ENCODE measurements around the gene MYRFL.
"Not testable (repeated sequence)": the region's sequence is repeated elsewhere in the genome, so short reads cannot be mapped to it uniquely, and the experiment has no call there.

The MYRFL gene

DNA sequence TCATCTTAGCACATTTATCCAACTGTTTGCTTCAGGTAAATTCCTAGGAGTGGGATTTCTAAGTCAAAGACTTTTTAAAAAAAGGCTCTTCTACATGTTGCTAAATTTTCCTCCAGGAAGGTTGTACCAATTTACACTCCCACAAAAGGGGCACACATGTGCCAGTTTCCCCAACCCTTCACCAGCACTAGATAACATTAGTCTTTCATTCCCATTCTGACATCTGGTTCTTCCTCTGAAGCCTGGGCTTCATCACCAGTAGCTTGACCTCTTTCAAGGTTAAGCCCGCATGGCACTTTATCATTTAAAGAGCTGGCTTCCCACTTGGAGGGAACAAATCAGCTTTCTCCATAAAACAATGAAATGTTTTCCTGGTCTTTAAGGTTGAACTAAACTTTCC is 168.4 kb downstream of the MYRFL start:
- no peak for DNase-seq

DNA sequence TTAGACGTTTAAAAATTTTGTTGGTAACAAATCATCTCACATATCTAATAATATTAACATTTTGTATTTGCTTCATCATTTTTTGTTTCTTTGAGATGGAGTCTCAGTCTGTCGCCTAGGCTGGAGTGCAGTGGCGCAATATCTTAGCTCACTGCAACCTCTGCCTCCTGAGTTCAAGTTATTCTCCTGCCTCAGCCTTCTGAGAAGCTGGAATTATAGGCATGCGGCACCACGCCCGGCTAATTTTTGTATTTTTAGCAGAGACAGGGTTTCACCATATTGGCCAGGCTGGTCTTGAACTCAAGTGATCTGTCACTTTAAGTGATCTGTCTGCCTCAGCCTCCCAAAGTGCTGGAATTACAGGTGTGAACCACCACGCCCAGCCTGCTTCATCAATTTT is 169.1 kb downstream of the MYRFL start:
- DNase-seq = not testable (repeated sequence)

DNA sequence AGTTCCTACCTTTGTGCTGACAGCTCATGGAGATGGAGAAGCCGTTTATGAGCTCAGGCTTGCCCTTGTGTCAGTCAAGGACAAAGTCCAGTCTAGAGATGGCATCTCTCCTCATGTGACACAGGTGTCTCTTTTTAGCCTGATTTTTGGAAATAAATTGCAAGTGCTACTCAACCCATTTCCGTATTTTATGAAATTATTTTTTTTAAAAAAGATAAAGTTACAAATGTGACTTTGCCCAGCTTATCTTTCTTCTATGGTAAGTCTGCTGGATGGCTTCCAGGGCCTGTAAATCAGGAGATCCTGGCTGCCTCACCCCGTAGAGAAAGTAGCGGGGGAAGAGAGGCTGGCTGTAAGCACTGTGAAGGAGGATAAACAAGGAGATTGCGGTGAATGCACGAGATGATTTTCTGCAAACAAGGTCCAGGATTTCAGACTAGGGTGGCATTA is 169.7 kb downstream of the MYRFL start:
- DNase-seq = no peak

DNA sequence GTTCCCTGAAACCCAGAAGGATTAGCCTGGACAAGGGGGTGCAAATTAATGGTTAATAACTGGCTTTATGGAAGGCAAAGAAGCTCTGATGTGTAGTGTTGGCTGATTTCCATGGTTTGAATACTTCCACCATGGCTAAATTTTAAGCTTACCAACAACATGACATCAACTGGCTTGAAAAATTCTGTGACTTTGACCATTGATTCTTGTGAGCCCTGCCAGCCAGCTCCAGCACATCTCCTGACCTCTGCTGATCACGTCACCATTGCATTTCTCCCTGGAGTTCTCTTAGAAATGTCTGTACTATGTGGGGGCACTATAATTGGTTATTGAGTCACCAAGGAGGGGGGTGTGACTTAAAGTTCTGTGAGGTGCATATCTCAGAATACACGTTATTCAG is 171.2 kb downstream of the MYRFL start:
- no peak for DNase-seq

DNA sequence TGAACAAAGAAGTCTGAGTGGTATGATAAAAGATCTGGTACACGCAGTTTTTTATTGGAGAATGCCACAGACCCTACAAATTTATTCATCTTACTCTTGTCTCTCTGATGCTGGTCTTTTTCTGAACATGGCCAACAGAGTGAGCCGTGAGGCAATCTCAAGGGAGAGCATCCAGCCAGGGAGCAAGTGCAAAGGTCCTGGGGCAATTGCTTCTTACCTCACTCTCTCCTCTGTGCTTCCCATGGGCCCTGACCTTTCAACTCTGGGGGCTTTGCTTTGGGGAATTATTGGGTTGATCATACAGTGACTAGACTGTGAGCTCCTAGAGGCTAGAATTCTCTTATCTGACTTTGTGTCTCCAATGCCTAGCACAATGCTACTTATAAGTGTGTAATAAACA is 171.7 kb downstream of the MYRFL start:
- DNase-seq = no peak

DNA sequence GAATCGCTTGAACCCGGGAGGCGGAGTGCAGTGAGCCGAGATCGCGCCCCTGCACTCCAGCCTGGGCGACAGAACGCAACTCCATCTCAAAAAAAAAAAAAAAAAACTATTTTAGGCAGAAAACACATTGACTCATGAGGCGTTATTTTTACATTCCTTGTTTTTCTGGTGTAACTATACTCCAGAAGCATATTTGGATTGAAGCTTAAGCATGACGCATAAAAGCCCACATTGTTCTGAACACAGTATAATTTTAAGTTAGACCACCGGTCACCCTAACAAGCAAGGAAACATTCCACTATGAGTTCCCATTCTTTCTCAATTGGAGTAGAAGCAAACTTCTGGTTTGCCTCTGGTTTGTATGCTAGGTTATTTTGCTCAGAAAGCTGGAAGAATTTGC is 173.0 kb downstream of the MYRFL start:
- no peak for DNase-seq

DNA sequence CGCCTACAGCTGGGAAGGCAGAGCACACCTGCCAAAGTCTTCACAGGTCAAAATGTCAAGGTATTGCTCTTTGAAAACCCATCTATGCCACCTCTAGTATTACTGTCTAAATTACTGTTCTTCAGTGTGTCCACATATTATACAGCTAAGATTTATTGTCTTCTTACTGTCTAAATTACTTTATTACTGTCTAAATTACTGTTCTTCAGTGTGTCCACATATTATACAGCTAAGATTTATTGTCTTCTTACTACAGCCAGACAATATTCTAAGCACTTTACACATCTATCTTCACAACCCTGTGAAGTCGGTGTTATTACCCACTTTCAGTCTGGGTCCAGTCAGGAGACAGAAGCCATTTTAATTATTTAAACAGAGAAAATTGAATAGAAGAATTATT is 173.9 kb downstream of the MYRFL start:
- no peak for DNase-seq

DNA sequence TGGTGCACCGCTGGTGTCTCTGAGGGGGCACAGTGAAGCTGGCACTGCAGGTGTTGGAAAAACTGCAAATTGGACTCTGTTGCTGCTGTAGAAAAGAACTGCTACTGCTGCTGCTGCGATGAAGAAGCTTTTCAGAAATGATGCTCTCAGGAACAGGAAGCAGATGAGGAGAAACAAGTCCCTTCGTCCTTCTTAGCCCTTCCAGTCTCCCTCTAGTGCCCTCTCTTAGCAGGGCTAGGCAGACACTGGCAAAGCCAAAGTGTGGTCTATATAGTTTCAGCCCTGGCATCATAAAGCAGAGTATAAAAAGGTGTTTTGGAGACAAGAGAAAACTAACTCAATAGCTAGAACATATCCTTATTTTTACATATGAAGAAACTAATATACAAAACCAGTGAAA is 174.5 kb downstream of the MYRFL start:
- DNase-seq = no peak

DNA sequence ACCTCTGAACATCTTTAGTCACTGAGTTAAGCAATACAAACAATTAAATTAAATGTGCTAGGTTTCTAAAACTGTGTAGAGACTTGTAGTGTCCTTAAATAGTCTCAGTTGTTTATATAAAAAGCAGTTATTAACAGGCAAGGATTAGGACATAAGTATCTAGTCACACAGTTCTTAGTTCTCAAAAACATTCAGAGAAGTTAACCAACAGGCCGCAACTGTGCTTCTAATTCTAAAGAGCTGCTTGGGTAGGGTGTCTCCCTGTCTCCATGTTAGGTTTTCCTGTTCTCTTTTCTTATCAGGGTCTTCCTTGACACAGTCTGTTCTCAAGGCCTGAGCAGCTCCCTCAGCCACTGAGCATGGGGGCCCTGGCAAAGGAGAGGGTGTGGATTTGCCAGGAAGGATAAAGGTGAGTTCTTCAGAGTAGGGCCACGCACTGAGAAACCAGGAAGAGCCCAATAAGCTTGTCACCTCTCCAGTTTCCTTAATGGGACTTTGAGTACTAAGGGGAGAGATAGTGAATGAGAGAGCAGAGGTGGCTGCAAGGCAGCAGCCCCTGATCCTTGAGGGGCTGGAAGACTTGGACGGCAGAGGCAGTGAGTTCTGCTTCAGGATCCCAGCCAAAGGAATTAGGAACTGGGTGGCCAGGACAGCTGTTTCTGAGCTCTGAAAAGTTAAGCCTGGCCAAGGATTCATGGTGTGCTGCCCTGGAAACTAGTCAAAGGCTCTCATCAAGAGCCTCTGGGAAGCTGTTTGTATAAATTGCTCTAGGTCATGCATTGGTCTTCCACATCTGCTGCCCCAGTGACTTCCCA is 177.3 kb downstream of the MYRFL start:
- peak; percentile 94 for DNase-seq

DNA sequence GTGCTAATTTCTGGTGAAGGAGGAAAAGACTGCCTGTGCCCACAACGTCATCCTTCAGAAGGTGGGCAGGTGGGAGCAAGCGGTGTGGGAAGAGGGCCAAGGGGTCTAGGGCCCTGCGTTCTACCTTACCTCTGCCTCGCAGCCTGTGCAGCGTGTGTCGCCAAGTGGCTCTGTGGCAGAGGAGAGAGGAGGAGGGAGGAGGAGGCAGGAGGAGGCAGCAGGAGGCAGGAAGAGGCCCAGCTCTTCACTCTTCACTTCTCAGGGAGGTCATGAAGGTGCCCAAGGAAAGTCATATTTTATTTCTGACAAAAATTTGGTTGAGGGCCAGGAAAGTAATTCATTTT is 177.9 kb downstream of the MYRFL start:
- DNase-seq = peak; percentile 80

DNA sequence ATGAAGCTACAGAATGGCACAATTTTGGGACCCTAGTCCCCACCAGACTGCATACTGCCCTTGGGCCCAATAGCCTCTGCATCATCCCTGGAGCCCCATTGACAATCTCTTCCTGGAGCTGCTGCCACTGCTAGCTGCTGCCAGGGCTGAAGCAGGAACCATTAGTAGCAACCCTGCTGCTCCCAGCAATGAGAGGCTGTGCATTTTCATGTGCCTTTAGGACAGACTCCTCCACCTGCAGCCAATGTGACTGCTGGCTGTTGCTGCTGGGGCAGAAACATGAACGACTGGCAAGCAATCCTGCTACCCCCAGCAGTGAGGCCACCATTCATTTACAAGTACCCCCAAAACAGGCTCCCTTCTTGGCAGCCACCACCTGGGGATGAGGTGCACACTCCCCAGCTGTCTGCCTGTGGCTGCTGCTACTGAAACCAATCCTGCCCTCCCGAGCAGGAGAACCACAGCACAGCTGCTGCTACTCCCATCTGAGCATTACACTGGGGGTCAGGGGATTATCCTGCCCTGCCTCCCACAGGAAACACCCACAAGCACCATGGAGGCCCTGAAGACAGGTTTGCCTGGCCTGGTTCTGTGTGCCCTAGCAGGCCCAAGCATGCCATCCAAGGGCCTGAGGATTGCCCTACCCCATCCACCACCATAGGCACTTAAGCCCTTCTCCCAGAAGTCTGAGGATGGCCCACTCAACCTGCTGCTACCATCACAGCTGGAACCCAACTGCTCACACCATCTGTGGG is 181.0 kb downstream of the MYRFL start:
- DNase-seq = no peak

DNA sequence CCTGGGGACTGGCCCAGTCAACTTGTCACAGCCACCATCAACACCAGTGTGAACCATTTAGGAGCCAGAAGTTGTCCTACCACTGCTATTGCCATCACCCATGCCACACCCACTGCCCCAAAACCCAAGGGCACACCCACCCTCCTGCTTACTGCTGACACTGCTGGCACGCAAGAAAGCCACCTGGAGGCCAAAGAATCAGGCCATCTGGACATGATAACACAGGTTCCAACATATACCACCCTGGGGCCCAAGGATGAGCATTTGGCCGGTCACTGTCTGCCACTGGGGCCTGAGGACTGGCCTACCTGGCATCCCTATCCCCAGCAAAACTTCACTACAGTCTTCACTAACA is 181.6 kb downstream of the MYRFL start:
- no peak for DNase-seq

DNA sequence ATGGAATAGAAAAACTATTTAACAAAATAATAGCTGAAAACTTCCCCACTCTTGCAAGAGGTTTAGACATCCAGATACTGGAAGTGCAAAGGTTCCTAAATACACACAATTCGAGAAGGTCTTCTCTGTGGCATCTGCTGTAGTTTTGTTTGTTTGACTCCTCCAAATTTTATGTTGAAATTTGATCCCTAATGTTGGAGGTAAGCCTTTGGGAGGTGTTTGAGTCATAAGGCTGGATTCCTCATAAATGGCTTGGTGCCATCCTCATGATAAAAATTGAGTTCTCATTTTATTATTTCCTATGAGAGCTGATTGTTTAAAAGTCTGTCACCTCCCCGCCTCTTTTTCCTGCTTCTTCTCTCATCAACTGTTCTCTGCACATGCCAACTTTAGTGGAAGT is 182.7 kb downstream of the MYRFL start:
- peak; percentile 45 for DNase-seq
